ENCODE results near the gene SF3B5. TPM values are rescaled to one million over a fixed set of nuclear protein-coding genes. Genes with fewer than 3 reads are reported as not detected.

SF3B5 gene
- total RNA-seq, 1 donor from 2014 or later = 98.0 TPM

DNA sequence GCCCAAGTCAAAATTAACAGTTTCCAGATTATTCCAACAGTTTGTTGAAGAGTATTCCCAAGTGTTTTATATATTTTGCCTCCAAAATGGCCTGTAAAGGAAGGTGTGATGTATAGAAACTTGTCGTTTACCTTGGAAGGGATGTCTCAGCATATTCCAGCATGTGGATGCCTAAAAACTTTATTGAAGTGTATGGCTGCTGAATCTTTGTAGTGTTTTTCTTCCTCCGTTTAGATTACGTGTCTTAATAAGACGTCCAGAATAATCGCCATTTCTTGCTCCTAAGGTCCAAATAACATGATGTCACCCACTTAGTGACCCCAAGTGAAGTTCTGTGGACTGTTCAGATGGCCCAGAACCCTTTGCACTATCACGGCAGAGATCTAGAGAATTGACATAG is 18.0 kb upstream of the SF3B5 start:
- Mint-ChIP-seq H3K4me1 (ENCODE audit: low read depth, unreplicated experiment) (no peaks in the 10 kb centered on the region), H3K27ac (ENCODE audit: unreplicated experiment) (no peak overlapping the region), H3K27me3 (ENCODE audit: unreplicated experiment) (no peaks in the 10 kb centered on the region), H3K9me3 (ENCODE audit: unreplicated experiment) (no peaks in the 10 kb centered on the region), H3K36me3 (ENCODE audit: unreplicated experiment) (no peaks in the 10 kb centered on the region), H3K4me3 (ENCODE audit: unreplicated experiment) (no peak overlapping the region)
- TF ChIP-seq, protein P1, sequence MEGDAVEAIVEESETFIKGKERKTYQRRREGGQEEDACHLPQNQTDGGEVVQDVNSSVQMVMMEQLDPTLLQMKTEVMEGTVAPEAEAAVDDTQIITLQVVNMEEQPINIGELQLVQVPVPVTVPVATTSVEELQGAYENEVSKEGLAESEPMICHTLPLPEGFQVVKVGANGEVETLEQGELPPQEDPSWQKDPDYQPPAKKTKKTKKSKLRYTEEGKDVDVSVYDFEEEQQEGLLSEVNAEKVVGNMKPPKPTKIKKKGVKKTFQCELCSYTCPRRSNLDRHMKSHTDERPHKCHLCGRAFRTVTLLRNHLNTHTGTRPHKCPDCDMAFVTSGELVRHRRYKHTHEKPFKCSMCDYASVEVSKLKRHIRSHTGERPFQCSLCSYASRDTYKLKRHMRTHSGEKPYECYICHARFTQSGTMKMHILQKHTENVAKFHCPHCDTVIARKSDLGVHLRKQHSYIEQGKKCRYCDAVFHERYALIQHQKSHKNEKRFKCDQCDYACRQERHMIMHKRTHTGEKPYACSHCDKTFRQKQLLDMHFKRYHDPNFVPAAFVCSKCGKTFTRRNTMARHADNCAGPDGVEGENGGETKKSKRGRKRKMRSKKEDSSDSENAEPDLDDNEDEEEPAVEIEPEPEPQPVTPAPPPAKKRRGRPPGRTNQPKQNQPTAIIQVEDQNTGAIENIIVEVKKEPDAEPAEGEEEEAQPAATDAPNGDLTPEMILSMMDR (IDR thresholded peaks at IDR 0.05; ENCODE audit: partially characterized antibody, unreplicated experiment) = no peak
- DNase-seq = no peak

DNA sequence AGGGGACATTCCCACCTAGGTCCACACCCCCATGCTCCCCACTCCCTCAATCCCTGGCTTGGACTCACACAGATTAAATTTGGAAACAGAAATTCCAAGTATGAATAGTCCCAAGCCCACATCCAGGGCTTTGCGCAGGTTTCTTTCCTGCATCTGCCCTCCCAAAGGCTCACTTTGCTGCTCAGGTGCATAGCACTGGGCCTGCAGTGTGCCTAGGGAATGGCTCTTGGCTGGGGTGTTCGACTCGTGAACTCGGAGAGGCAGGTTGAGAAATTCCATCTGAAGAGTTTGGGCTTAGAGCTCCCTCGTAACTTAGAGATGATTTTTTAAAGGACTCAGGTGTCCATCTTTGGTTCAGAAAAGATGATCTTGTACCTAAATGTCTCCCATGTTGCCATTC is 14.8 kb upstream of the SF3B5 start:
- no peaks in the 10 kb centered on the region for H3K27me3 Mint-ChIP-seq (ENCODE audit: unreplicated experiment)
- TF ChIP-seq, protein P1 (IDR thresholded peaks at IDR 0.05; ENCODE audit: partially characterized antibody, unreplicated experiment) = no peak
- no peaks in the 10 kb centered on the region for H3K36me3 Mint-ChIP-seq (ENCODE audit: unreplicated experiment)
- no peaks in the 10 kb centered on the region for H3K9me3 Mint-ChIP-seq (ENCODE audit: unreplicated experiment)
- no peak overlapping the region for H3K27ac Mint-ChIP-seq (ENCODE audit: unreplicated experiment)
- no peaks in the 10 kb centered on the region for H3K4me1 Mint-ChIP-seq (ENCODE audit: low read depth, unreplicated experiment)
- no peak for DNase-seq
- no peak overlapping the region for H3K4me3 Mint-ChIP-seq (ENCODE audit: unreplicated experiment)

DNA sequence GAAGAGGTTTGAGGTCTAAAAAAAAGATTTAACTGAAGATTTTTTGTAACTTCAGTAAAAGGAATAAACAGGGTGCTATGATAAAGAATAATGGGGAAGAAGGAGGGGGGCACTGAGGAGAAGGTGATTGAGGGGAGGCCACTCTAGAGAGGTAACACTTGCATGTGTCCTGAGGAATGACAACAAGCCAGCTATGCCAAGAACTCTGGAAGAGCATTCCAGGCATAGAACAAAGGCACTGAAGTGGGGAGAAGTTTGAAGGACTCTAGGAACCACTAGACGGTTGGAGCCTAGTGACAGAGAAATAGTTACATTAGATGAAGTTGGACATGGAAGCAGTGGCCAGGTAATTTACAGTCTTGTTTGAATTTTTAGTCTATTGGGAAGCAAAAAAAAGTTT is 10.8 kb upstream of the SF3B5 start:
- Mint-ChIP-seq H3K36me3 (ENCODE audit: unreplicated experiment) (no peaks in the 10 kb centered on the region), H3K27me3 (ENCODE audit: unreplicated experiment) (no peaks in the 10 kb centered on the region), H3K27ac (ENCODE audit: unreplicated experiment) (no peak overlapping the region), H3K4me1 (ENCODE audit: low read depth, unreplicated experiment) (no peaks in the 10 kb centered on the region), H3K9me3 (ENCODE audit: unreplicated experiment) (no peaks in the 10 kb centered on the region), H3K4me3 (ENCODE audit: unreplicated experiment) (no peak overlapping the region)
- TF ChIP-seq, protein P1 (IDR thresholded peaks at IDR 0.05; ENCODE audit: partially characterized antibody, unreplicated experiment) = no peak
- DNase-seq = no peak

DNA sequence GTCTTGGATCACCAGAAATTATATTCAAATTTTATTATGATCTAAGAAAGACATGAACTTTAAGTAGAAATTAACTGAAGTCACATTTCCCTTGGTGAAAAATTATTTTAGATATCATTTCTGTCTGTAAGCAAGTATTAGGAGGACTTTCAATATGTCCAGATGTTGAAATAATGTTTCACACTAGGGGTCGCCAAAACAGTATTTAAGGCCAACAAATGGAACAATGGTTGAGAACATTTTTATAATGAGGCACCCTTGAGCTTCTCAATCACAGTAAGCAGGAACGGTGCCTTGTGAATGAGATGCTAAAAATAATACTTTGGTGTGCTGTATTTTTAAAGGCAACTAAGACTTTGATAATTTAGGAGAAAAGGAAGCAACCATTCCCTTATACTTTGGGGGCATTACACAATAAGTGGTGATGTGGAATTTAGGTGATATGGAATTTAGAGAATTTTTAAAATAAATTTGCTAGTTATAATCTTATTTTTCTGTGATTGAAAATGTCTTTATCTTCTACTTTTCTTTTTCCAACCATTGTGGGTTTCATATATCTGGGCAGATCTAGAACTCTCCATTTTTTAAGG is 9.6 kb upstream of the SF3B5 start:
- DNase-seq = no peak
- no peaks in the 10 kb centered on the region for H3K9me3 Mint-ChIP-seq (ENCODE audit: unreplicated experiment)
- no peak overlapping the region for H3K27ac Mint-ChIP-seq (ENCODE audit: unreplicated experiment)
- no peaks in the 10 kb centered on the region for H3K27me3 Mint-ChIP-seq (ENCODE audit: unreplicated experiment)
- no peaks in the 10 kb centered on the region for H3K36me3 Mint-ChIP-seq (ENCODE audit: unreplicated experiment)
- no peaks in the 10 kb centered on the region for H3K4me1 Mint-ChIP-seq (ENCODE audit: low read depth, unreplicated experiment)
- TF ChIP-seq, protein P1 (IDR thresholded peaks at IDR 0.05; ENCODE audit: partially characterized antibody, unreplicated experiment) = peak; percentile 30
- H3K4me3 Mint-ChIP-seq (ENCODE audit: unreplicated experiment) = no peak overlapping the region

DNA sequence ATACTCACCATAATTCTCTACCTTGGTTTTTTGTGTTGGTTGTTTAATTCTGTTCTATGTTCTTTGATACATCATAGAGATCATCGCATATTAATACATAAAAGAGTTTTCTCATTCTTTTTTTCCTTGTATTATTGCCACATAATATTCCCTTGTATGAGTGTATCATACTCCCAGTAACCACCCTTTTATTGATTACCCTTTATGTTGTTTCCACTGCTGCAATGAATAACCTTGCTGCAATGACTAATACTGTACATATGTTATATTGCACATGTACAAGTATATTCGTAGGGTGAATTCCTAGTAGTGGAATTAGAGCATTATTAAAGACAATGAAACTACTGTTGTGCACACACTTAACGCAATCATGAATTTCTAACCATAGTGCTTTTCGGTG is 9.1 kb upstream of the SF3B5 start:
- Mint-ChIP-seq H3K4me3 (ENCODE audit: unreplicated experiment) (no peak overlapping the region), H3K27me3 (ENCODE audit: unreplicated experiment) (no peaks in the 10 kb centered on the region), H3K27ac (ENCODE audit: unreplicated experiment) (no peak overlapping the region), H3K36me3 (ENCODE audit: unreplicated experiment) (no peaks in the 10 kb centered on the region), H3K4me1 (ENCODE audit: low read depth, unreplicated experiment) (no peaks in the 10 kb centered on the region), H3K9me3 (ENCODE audit: unreplicated experiment) (no peaks in the 10 kb centered on the region)
- TF ChIP-seq, protein P1 (IDR thresholded peaks at IDR 0.05; ENCODE audit: partially characterized antibody, unreplicated experiment) = no peak
- no peak for DNase-seq
